Ammon's horn (tissue), 1 donor: ENCODE results near the gene ABHD6.
A peak's percentile ranks its signal among the peaks of the same experiment; 100 is the strongest.
"Not testable (repeated sequence)": the region's sequence is repeated elsewhere in the genome, so short reads cannot be mapped to it uniquely, and the experiment has no call there.

Experiments used
- DNase-seq: peaks from one replicate; pipeline ENCODE4 v3.0.0-alpha.2; 2016; ENCODE audit warnings: low spot score

Gene ABHD6

GRCh38 chr3:58237238-58237940 lies at the start of gene ABHD6:
TSS of gene ABHD6 (plus strand) at chr3:58237792. CDS start at chr3:58256587, 18,795 bp downstream.
- DNase-seq, result peak; percentile 84

- DNase-seq, result no peak
Observed at GRCh38 chr3:58188173-58188564, 49.4 kb upstream of the ABHD6 start.

GRCh38 chr3:58188921-58189451 lies 48.6 kb upstream of the ABHD6 start:
- DNase-seq, result no peak

- no peak for DNase-seq
Observed at GRCh38 chr3:58189691-58190090, 47.9 kb upstream of the ABHD6 start.

GRCh38 chr3:58190291-58190690 lies 47.3 kb upstream of the ABHD6 start:
- DNase-seq, result no peak

GRCh38 chr3:58190882-58191281 lies 46.7 kb upstream of the ABHD6 start:
- DNase-seq, result no peak

GRCh38 chr3:58191361-58191991 lies 46.1 kb upstream of the ABHD6 start:
- DNase-seq, result no peak

GRCh38 chr3:58192069-58192468 lies 45.5 kb upstream of the ABHD6 start:
- no peak for DNase-seq

- DNase-seq, result no peak
Observed at GRCh38 chr3:58193682-58194407, 43.7 kb upstream of the ABHD6 start.

GRCh38 chr3:58197588-58197987 lies 40.0 kb upstream of the ABHD6 start:
- no peak for DNase-seq

- DNase-seq, result no peak
Observed at GRCh38 chr3:58198362-58198761, 39.2 kb upstream of the ABHD6 start.

- DNase-seq, result no peak
Observed at GRCh38 chr3:58198804-58199203, 38.8 kb upstream of the ABHD6 start.

- DNase-seq, result no peak
Observed at GRCh38 chr3:58200121-58200709, 37.4 kb upstream of the ABHD6 start.

GRCh38 chr3:58200846-58201355 lies 36.7 kb upstream of the ABHD6 start:
- no peak for DNase-seq

GRCh38 chr3:58201451-58201850 lies 36.1 kb upstream of the ABHD6 start:
- DNase-seq, result not testable (repeated sequence)

GRCh38 chr3:58202917-58203360 lies 34.7 kb upstream of the ABHD6 start:
- no peak for DNase-seq

GRCh38 chr3:58203541-58203940 lies 34.1 kb upstream of the ABHD6 start:
- DNase-seq, result no peak

- DNase-seq, result no peak
Observed at GRCh38 chr3:58204720-58205119, 32.9 kb upstream of the ABHD6 start.

GRCh38 chr3:58205981-58206380 lies 31.6 kb upstream of the ABHD6 start:
- DNase-seq, result no peak

- peak; percentile 47 for DNase-seq
Observed at GRCh38 chr3:58206406-58207011, 31.1 kb upstream of the ABHD6 start.

GRCh38 chr3:58207954-58208353 lies 29.6 kb upstream of the ABHD6 start:
- no peak for DNase-seq

- no peak for DNase-seq
Observed at GRCh38 chr3:58209933-58210332, 27.7 kb upstream of the ABHD6 start.
